ENCODE measurements around the gene APMAP. TPM values are rescaled to one million over a fixed set of nuclear protein-coding genes. Genes with fewer than 3 reads are reported as not detected.
A peak's percentile ranks its signal among the peaks of the same experiment; 100 is the strongest.

APMAP gene
- total and polyA plus RNA-seq, 10 of the 15 experiments (the other 5 are each of a cell fraction or from before 2014, with no cell fraction given), result 12.1 to 60.2 (median 32.7) TPM

GRCh38 chr20:24992487-24993205, at the start of gene APMAP (continued):
- TF ChIP-seq BMI1 (IDR thresholded peaks at IDR 0.05; ENCODE audit: borderline replicate concordance), result no peak
- TF ChIP-seq PRDM15 (CRISPR knock-in tag; IDR thresholded peaks at IDR 0.05), result no peak
- peak; percentile 93 for TF ChIP-seq POLR2AphosphoS5 (IDR thresholded peaks at IDR 0.05; ENCODE audit: low read length)
- peak; percentile 76 for TF ChIP-seq KLF5 (IDR thresholded peaks at IDR 0.05; ENCODE audit: partially characterized antibody)
- 0 out of 2 replicates have a peak, but pooled peaks have one; percentile 25 for TF ChIP-seq STAT1 (conservative IDR thresholded peaks at IDR 0.05)
- no peak for TF ChIP-seq IRF5 (IDR thresholded peaks at IDR 0.05; ENCODE audit: borderline replicate concordance)
- 0 out of 2 replicates have a peak, but pooled peaks have one; percentile 30 for TF ChIP-seq TCF3 (IDR thresholded peaks at IDR 0.05; ENCODE audit: borderline replicate concordance, insufficient read depth, low read depth, low read length)
- TF ChIP-seq MTA2 (IDR thresholded peaks at IDR 0.05; ENCODE audit: low read depth), result no peak
- TF ChIP-seq BHLHE40 (IDR thresholded peaks at IDR 0.05; ENCODE audit: borderline replicate concordance in 1 of 2, low read depth in 2 of 2, low read length in 1 of 2), result peak; percentile 57 to 84; a peak in 3 of 4 replicates
- peak; percentile 50; the same call in 1 of the 2 replicates for TF ChIP-seq NR2F1 (conservative IDR thresholded peaks at IDR 0.05)
- peak; percentile 61 for TF ChIP-seq HCFC1 (IDR thresholded peaks at IDR 0.05; ENCODE audit: low read length)
- TF ChIP-seq E4F1 (IDR thresholded peaks at IDR 0.05; ENCODE audit: borderline replicate concordance, partially characterized antibody), result peak; percentile 67
- TF ChIP-seq SMAD5 (IDR thresholded peaks at IDR 0.05; ENCODE audit: low read depth), result peak; percentile 85
- peak; percentile 71 for TF ChIP-seq IKZF1 (conservative IDR thresholded peaks at IDR 0.05)
- no peak for TF ChIP-seq YBX1 (IDR thresholded peaks at IDR 0.05)
- peak; percentile 95; the same call in 1 of the 2 replicates for TF ChIP-seq PML (IDR thresholded peaks at IDR 0.05; ENCODE audit: low read length)
- no peak for TF ChIP-seq E2F8 (IDR thresholded peaks at IDR 0.05; ENCODE audit: low read depth, partially characterized antibody)
- peak; percentile 4; the same call in 1 of the 2 replicates for TF ChIP-seq IRF4 (IDR thresholded peaks at IDR 0.05; ENCODE audit: low read depth, low read length)
- TF ChIP-seq SUPT20H (IDR thresholded peaks at IDR 0.05; ENCODE audit: borderline replicate concordance, control insufficient read depth, low read depth, low read length), result no peak
